H1 (cell line): ENCODE results near the gene LCOR. TPM values are rescaled to one million over a fixed set of nuclear protein-coding genes. Genes with fewer than 3 reads are reported as not detected.

Experiments
- CTCF ChIA-PET: fragments of 300-600 bp; sonication (Branson Sonifier 250); formaldehyde crosslinking; loops from one replicate; lab custom pipeline; 2021; ENCODE audit not compliant: partially characterized antibody; lab: Charles Lee
- POLR2A ChIA-PET: fragments of 300-600 bp; sonication (Branson Sonifier 250); formaldehyde crosslinking; loops from one replicate; lab custom pipeline; 2021; ENCODE audit warnings: inconsistent platforms; ENCODE audit not compliant: partially characterized antibody; lab: Charles Lee
- DNase-seq, 2 experiments: peaks; one replicate each; pipeline versions ENCODE4 v3.0.0 to v3.0.0-alpha.2; 2010 to 2022; ENCODE audit warnings: low spot score in 2 of 2, low read depth in 1 of 2, mixed read lengths in 1 of 2
- FAIRE-seq: peaks from 2 replicates; lab custom pipeline; 2011; peaks lifted over from hg19 to GRCh38; lab: Jason Lieb, UNC
- H2AFZ ChIP-seq: 2 replicates; pipeline ENCODE4 v1.8.1; 2012; ENCODE audit warnings: low read length, inconsistent platforms
- H2AK5ac ChIP-seq: 2 replicates; pipeline ENCODE4 v1.6.1; 2013; ENCODE audit warnings: low read depth, low read length
- H2BK120ac ChIP-seq: replicated peaks from 2 replicates; pipeline ENCODE3; 2013; ENCODE audit warnings: low read depth, low read length, inconsistent platforms
- H2BK12ac ChIP-seq: 2 replicates; pipeline ENCODE4 v1.6.1; 2013; ENCODE audit warnings: low read depth, low read length
- H2BK15ac ChIP-seq: 2 replicates; pipeline ENCODE4 v1.6.1; 2013; ENCODE audit warnings: low read length
- H2BK20ac ChIP-seq: 2 replicates; pipeline ENCODE4 v1.6.1; 2013; ENCODE audit warnings: low read length
- H2BK5ac ChIP-seq: 2 replicates; pipeline ENCODE4 v1.6.1; 2013; ENCODE audit warnings: low read depth, low read length
- H3K14ac ChIP-seq: 2 replicates; pipeline ENCODE4 v1.6.1; 2013; ENCODE audit warnings: inconsistent platforms; ENCODE audit not compliant: insufficient read length
- H3K18ac ChIP-seq: 2 replicates; pipeline ENCODE4 v1.6.1; 2013; ENCODE audit warnings: low read length; ENCODE audit errors: extremely low read depth
- H3K23ac ChIP-seq: 2 replicates; pipeline ENCODE4 v1.6.1; 2013; ENCODE audit warnings: inconsistent platforms; ENCODE audit not compliant: insufficient read length
- H3K23me2 ChIP-seq: 2 replicates; pipeline ENCODE4 v1.6.1; 2013; ENCODE audit warnings: low read depth, low read length
- H3K27ac ChIP-seq: 2 replicates; pipeline ENCODE4 v1.6.1; 2011; ENCODE audit warnings: low read depth, low read length, inconsistent platforms
- H3K27me3 ChIP-seq, 4 experiments: replicated peaks in 1 of 4; 1 replicate in 1 of 4; 2 replicates in 3 of 4; pipeline versions ENCODE4 v1.6.1 to v1.8.1; 2011 to 2013; ENCODE audit warnings: low read length in 3 of 4, mild to moderate bottlenecking in 3 of 4, inconsistent platforms in 2 of 4, mixed read lengths in 2 of 4, moderate library complexity in 1 of 4; ENCODE audit not compliant: control insufficient read depth in 3 of 4, insufficient read depth in 3 of 4; ENCODE audit errors: extremely low read depth in 1 of 4
- H3K36me3 ChIP-seq, 4 experiments: 2 replicates each; pipeline versions ENCODE4 v1.6.1 to v1.8.1; 2011 to 2013; ENCODE audit warnings: mild to moderate bottlenecking in 4 of 4, low read length in 3 of 4, moderate library complexity in 2 of 4, control low read depth in 1 of 4, inconsistent platforms in 1 of 4; ENCODE audit not compliant: insufficient read depth in 4 of 4, control insufficient read depth in 2 of 4
- H3K4ac ChIP-seq: replicated peaks from 2 replicates; pipeline ENCODE3; 2013; ENCODE audit warnings: low read length, low read depth, mixed read lengths, inconsistent platforms; ENCODE audit not compliant: insufficient read length
- H3K4me1 ChIP-seq, 4 experiments: replicated peaks in 1 of 4; 1 replicate in 1 of 4; 2 replicates in 3 of 4; pipeline versions ENCODE4 v1.6.1 to v1.8.1; 2011 to 2013; ENCODE audit warnings: low read length in 3 of 4, inconsistent platforms in 2 of 4, mixed read lengths in 1 of 4; ENCODE audit not compliant: insufficient read depth in 4 of 4, control insufficient read depth in 3 of 4
- H3K4me2 ChIP-seq, 2 experiments: 2 replicates each; pipeline versions ENCODE4 v1.6.1 to v1.8.1; 2011 to 2013; ENCODE audit warnings: low read depth in 2 of 2, low read length in 2 of 2, control low read depth in 1 of 2, inconsistent platforms in 1 of 2, mild to moderate bottlenecking in 1 of 2; ENCODE audit not compliant: insufficient read depth in 1 of 2
- H3K4me3 ChIP-seq, 4 experiments: fragments of 200-600, 300-600 bp in 1 of 4; sonication (generic), shearing (Covaris generic), sonication (Bioruptor Twin) in 1 of 4; 2 replicates each; pipeline versions ENCODE4 v1.5.1 to v1.8.1; 2011 to 2016; ENCODE audit warnings: low read length in 4 of 4, low read depth in 3 of 4, control low read depth in 2 of 4, inconsistent platforms in 2 of 4, mild to moderate bottlenecking in 2 of 4, mixed read lengths in 1 of 4, moderate library complexity in 1 of 4; ENCODE audit not compliant: insufficient read depth in 2 of 4; ENCODE audit errors: extremely low read depth in 1 of 4
- H3K56ac ChIP-seq: replicated peaks from 2 replicates; pipeline ENCODE3; 2013; ENCODE audit warnings: low read depth, mild to moderate bottlenecking, mixed read lengths, low read length, inconsistent platforms; ENCODE audit not compliant: insufficient read length
- H3K79me1 ChIP-seq: 2 replicates; pipeline ENCODE4 v1.6.1; 2013; ENCODE audit warnings: low read depth, low read length, control low read depth
- H3K79me2 ChIP-seq, 2 experiments: 2 replicates each; pipeline versions ENCODE4 v1.6.1 to v1.8.1; 2012 to 2013; ENCODE audit warnings: low read length in 2 of 2, mild to moderate bottlenecking in 2 of 2, inconsistent platforms in 1 of 2; ENCODE audit not compliant: insufficient read depth in 2 of 2, control insufficient read depth in 1 of 2
- H3K9ac ChIP-seq, 4 experiments: replicated peaks in 1 of 4; 1 replicate in 1 of 4; 2 replicates in 3 of 4; pipeline versions ENCODE4 v1.6.1 to v1.8.1; 2011 to 2013; ENCODE audit warnings: low read depth in 3 of 4, low read length in 3 of 4, control low read depth in 2 of 4, mild to moderate bottlenecking in 2 of 4, moderate library complexity in 2 of 4, inconsistent platforms in 1 of 4; ENCODE audit errors: extremely low read depth in 1 of 4
- H3K9me3 ChIP-seq, 2 experiments: 2 replicates each; pipeline versions ENCODE4 v1.6.1 to v1.8.1; 2012 to 2013; ENCODE audit warnings: mild to moderate bottlenecking in 2 of 2, moderate library complexity in 2 of 2, control low read depth in 1 of 2, inconsistent platforms in 1 of 2, low read depth in 1 of 2, low read length in 1 of 2, mixed read lengths in 1 of 2; ENCODE audit not compliant: insufficient read depth in 2 of 2
- H4K20me1 ChIP-seq, 2 experiments: replicated peaks in 1 of 2; 2 replicates each; pipeline versions ENCODE3 to v1.8.1; 2011 to 2013; ENCODE audit warnings: inconsistent platforms in 2 of 2, low read length in 2 of 2, mild to moderate bottlenecking in 1 of 2; ENCODE audit not compliant: insufficient read depth in 2 of 2, control insufficient read depth in 1 of 2
- H4K5ac ChIP-seq: 2 replicates; pipeline ENCODE4 v1.6.1; 2013; ENCODE audit warnings: low read length, low read depth, mixed read lengths, inconsistent platforms; ENCODE audit not compliant: insufficient read length
- H4K8ac ChIP-seq: 2 replicates; pipeline ENCODE4 v1.8.0; 2013; ENCODE audit warnings: mild to moderate bottlenecking, moderate library complexity, low read length, inconsistent platforms; ENCODE audit not compliant: insufficient read depth; ENCODE audit errors: extremely low read depth
- H4K91ac ChIP-seq: replicated peaks from 2 replicates; pipeline ENCODE3; 2013; ENCODE audit warnings: low read length, mixed read lengths, inconsistent platforms; ENCODE audit not compliant: insufficient read length
- ASH2L ChIP-seq: fragments of 200-600, 300-600 bp; sonication (generic); IDR thresholded peaks from one replicate; pipeline ENCODE4 v1.7.1; 2017; ENCODE audit warnings: low read length
- BCL11A ChIP-seq, 2 experiments: IDR thresholded peaks; one replicate each; pipeline ENCODE4 v1.6.1; 2011; ENCODE audit warnings: low read depth in 2 of 2, low read length in 2 of 2, mild to moderate bottlenecking in 2 of 2
- CBX5 ChIP-seq: fragments of 300-800, 300-1000 bp; sonication (generic); IDR thresholded peaks from 2 replicates; pipeline ENCODE4 v1.7.1; 2016; ENCODE audit warnings: antibody characterized with exemption, low read length, low read depth
- CHD2 ChIP-seq: IDR thresholded peaks from 2 replicates; pipeline ENCODE4 v1.6.1; 2012; ENCODE audit warnings: low read length, improper control_type of control experiment
- EGR1 ChIP-seq: IDR thresholded peaks from 2 replicates; pipeline ENCODE4 v1.6.1; 2011; ENCODE audit warnings: low read depth, low read length, borderline replicate concordance
- GABPA ChIP-seq: IDR thresholded peaks from 2 replicates; pipeline ENCODE4 v1.6.1; 2011; ENCODE audit warnings: mild to moderate bottlenecking, low read length, moderate library complexity, borderline replicate concordance; ENCODE audit not compliant: insufficient read depth
- GTF2F1 ChIP-seq: IDR thresholded peaks from 2 replicates; pipeline ENCODE4 v1.6.1; 2012; ENCODE audit warnings: low read depth, low read length, improper control_type of control experiment, borderline replicate concordance
- KDM1A ChIP-seq: fragments of 200-600, 300-600 bp; sonication (generic); IDR thresholded peaks from 2 replicates; pipeline ENCODE4 v1.7.1; 2016; ENCODE audit warnings: mild to moderate bottlenecking, low read length, borderline replicate concordance
- KDM5A ChIP-seq: fragments of 200-600 bp; IDR thresholded peaks from 2 replicates; pipeline ENCODE4 v1.7.1; 2012; ENCODE audit warnings: mild to moderate bottlenecking, low read length, inconsistent platforms, mixed read lengths
- MAFK ChIP-seq: IDR thresholded peaks from 2 replicates; pipeline ENCODE4 v1.6.1; 2012; ENCODE audit warnings: low read depth, mild to moderate bottlenecking, improper control_type of control experiment, low read length
- POLR2AphosphoS5 ChIP-seq: IDR thresholded peaks from 2 replicates; pipeline ENCODE4 v1.6.1; 2011; ENCODE audit warnings: low read depth, low read length
- SIN3A ChIP-seq, 2 experiments: IDR thresholded peaks in 1 of 2; conservative IDR thresholded peaks in 1 of 2; 2 replicates each; pipeline ENCODE4 v1.6.1; 2011 to 2012; ENCODE audit warnings: low read length in 2 of 2, improper control_type of control experiment in 1 of 2, low read depth in 1 of 2, mild to moderate bottlenecking in 1 of 2
- SP1 ChIP-seq: IDR thresholded peaks from 2 replicates; pipeline ENCODE4 v1.6.1; 2011; ENCODE audit warnings: low read depth, low read length
- SP2 ChIP-seq: IDR thresholded peaks from 2 replicates; pipeline ENCODE4 v1.6.1; 2012; ENCODE audit warnings: mild to moderate bottlenecking, low read length, inconsistent platforms
- SUZ12 ChIP-seq: fragments of 200-600 bp; sonication (generic); IDR thresholded peaks from 2 replicates; pipeline ENCODE4 v1.6.1; 2012; ENCODE audit warnings: mild to moderate bottlenecking, inconsistent platforms, low read length, moderate library complexity, mixed read lengths
- TCF12 ChIP-seq: IDR thresholded peaks from 2 replicates; pipeline ENCODE4 v1.6.1; 2011; ENCODE audit warnings: low read depth, mild to moderate bottlenecking, low read length
- WGBS, 2 experiments: shearing (Covaris generic) in 1 of 2; methylation state at CpG; one replicate each; pipeline versions ENCODE4 v1.1.6 to v1.1.7; 2013 to 2015; ENCODE audit warnings: low lambda C conversion rate in 2 of 2, mixed read lengths in 2 of 2, inconsistent platforms in 1 of 2, low coverage in 1 of 2, missing lambda C conversion rate in 1 of 2; ENCODE audit not compliant: insufficient replicate concordance in 2 of 2, insufficient coverage in 1 of 2, insufficient read length in 1 of 2; ENCODE audit errors: extremely low coverage in 1 of 2, missing lambda C conversion rate in 1 of 2; 5-methylcytosine and 5-hydroxymethylcytosine counted together
- polyA plus RNA-seq, 7 experiments: library from polyadenylated mRNA; depleted of rRNA in 3 of 7; stranded (reverse) in 5 of 7; unstranded in 2 of 7; fragments of >200 nt in 5 of 7; fragments of 200-250 nt in 2 of 7; gene quantifications; 1 replicate in 5 of 7; 2 replicates in 1 of 7; 4 replicates in 1 of 7; pipeline versions ENCODE4 v1.2.1 to v1.2.3, GENCODE V29; 2011 to 2013; ENCODE audit warnings: missing spikeins in 2 of 7, mixed read lengths in 2 of 7
- total RNA-seq: library from RNA; stranded (reverse); fragmentation: NEBNext Ultra II Directional; extraction: Animal tissue kit (Norgen Biotek cat#: 25700); gene quantifications from 2 replicates; pipeline ENCODE4 v1.2.1, GENCODE V29; 2021

The LCOR gene
- total and polyA plus RNA-seq, 2 of the 8 experiments (the other 6 are each of a cell fraction or from before 2014, with no cell fraction given), result 4.7 to 25.5 TPM

DNA sequence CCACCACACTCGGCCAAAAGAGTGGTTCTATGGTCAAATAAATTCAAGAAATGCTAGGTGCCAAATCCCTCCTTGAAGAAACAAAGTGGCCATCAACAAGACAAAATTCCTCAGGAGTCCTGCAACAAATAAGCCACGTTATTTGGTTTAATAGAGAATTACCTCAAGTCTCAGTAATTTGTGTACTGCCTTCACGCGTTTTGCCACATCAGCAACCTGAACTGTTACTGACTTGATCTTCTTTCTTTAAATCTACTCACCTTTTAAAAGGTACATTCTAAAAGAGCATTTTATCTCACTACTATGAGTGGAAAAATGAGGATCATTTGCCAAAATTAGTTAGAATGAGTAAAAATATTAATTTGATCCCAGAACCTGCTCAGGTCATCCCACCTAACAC is 34.6 kb upstream of the LCOR start:
- Histone ChIP-seq H2BK15ac (no peak overlapping the region), H3K23me2 (no peaks in the 10 kb centered on the region), H3K9me3 (peaks cover 0 to 3% of the 10 kb centered on the region in 2 experiments; a peak in 1 of 4 replicates), H3K4me1 (0 out of 7 replicates have a peak, but pooled peaks cover 0 to 2% (median 0%) of the 10 kb centered on the region in 4 experiments), H3K23ac (no peak overlapping the region), H2BK120ac (no peak overlapping the region), H3K4me3 (no peak overlapping the region), H2BK5ac (no peak overlapping the region), H3K4ac (no peak overlapping the region), H2AK5ac (no peak overlapping the region), H3K27ac (no peak overlapping the region), H4K91ac (no peak overlapping the region), H2BK20ac (no peak overlapping the region), H4K20me1 (no peaks in the 10 kb centered on the region), H3K14ac (no peak overlapping the region), H4K5ac (no peak overlapping the region), H3K4me2 (no peak overlapping the region), H3K56ac (no peak overlapping the region), H3K27me3 (no peaks in the 10 kb centered on the region), H3K18ac (no peak overlapping the region), H3K79me1 (no peaks in the 10 kb centered on the region), H3K79me2 (no peaks in the 10 kb centered on the region), H3K9ac (no peak overlapping the region), H3K36me3 (no peaks in the 10 kb centered on the region), H2BK12ac (no peak overlapping the region), H4K8ac (no peak overlapping the region), H2AFZ (no peak overlapping the region)
- whole genome bisulfite sequencing, 2 experiments, result 92% methylated on average over 4 of the region's 4 CpGs; no CpG with 5 or more reads in 1 of the 2 experiments
- FAIRE-seq (no peak), DNase-seq (no peak)
- ChIA-PET CTCF (interaction anchor here (1.3 to 2.0 kb wide), 3 partner anchors 8 to 422 kb away, joined by 3 to 7 read pairs (median 4); no protein-coding TSS in a partner anchor), POLR2A (no interaction called here)
- TF ChIP-seq GTF2F1, result no peak
- TF ChIP-seq CBX5, result no peak
- TF ChIP-seq BCL11A (IDR thresholded peaks at IDR 0.05; ENCODE audit: low read depth in 2 of 2, low read length in 2 of 2), result no peak
- TF ChIP-seq POLR2AphosphoS5, result no peak
- TF ChIP-seq SP1, result no peak
- TF ChIP-seq KDM5A, result no peak
- no peak for TF ChIP-seq EGR1
- no peak for TF ChIP-seq SP2
- TF ChIP-seq MAFK, result no peak
- no peak for TF ChIP-seq SIN3A (conservative IDR thresholded peaks at IDR 0.05 in 1 of 2, IDR thresholded peaks at IDR 0.05 in 1 of 2; ENCODE audit: low read depth in 1 of 2, low read length in 2 of 2)
- no peak for TF ChIP-seq ASH2L
- no peak for TF ChIP-seq GABPA
- no peak for TF ChIP-seq TCF12
- no peak for TF ChIP-seq KDM1A
- TF ChIP-seq SUZ12, result no peak
- TF ChIP-seq CHD2, result no peak
